NCI-H1694 (cell line): Measurements from ENCODE around the gene KRTAP13-3.

Experiments
- DNase-seq: peaks from one replicate; lab custom pipeline; 2025; lab: John Stamatoyannopoulos, UW

KRTAP13-3 gene

GRCh38 chr21:30425826-30426225, at the start of gene KRTAP13-3:
TSS of gene KRTAP13-3 (minus strand) at chr21:30425926. CDS start at chr21:30425912, 14 bp downstream.
- no peak for DNase-seq

- no peak for DNase-seq
Observed at GRCh38 chr21:30468900-30469714, 43.4 kb upstream of the KRTAP13-3 start.

- no peak for DNase-seq
Observed at GRCh38 chr21:30463713-30464112, 38.0 kb upstream of the KRTAP13-3 start.

GRCh38 chr21:30448514-30448913, 22.8 kb upstream of the KRTAP13-3 start:
- no peak for DNase-seq

- no peak for DNase-seq
Observed at GRCh38 chr21:30447056-30447455, 21.3 kb upstream of the KRTAP13-3 start.

- no peak for DNase-seq
Observed at GRCh38 chr21:30444204-30444603, 18.5 kb upstream of the KRTAP13-3 start.

- DNase-seq: no peak
Observed at GRCh38 chr21:30443226-30443625, 17.5 kb upstream of the KRTAP13-3 start.

- no peak for DNase-seq
Observed at GRCh38 chr21:30439975-30440374, 14.2 kb upstream of the KRTAP13-3 start, which contains the start of gene KRTAP15-1. TSS of gene KRTAP15-1 (plus strand) at chr21:30440275. CDS start at chr21:30440328, 53 bp downstream.

GRCh38 chr21:30437010-30437565, 11.4 kb upstream of the KRTAP13-3 start:
- DNase-seq: no peak

- peak; percentile 14 for DNase-seq
Observed at GRCh38 chr21:30434033-30434631, 8.4 kb upstream of the KRTAP13-3 start.

- no peak for DNase-seq
Observed at GRCh38 chr21:30430170-30430655, 4.5 kb upstream of the KRTAP13-3 start, which contains the start of gene KRTAP13-4. TSS of gene KRTAP13-4 (plus strand) at chr21:30430220. CDS start at chr21:30430276, 56 bp downstream.

- DNase-seq: no peak
Observed at GRCh38 chr21:30426731-30427130, 1.0 kb upstream of the KRTAP13-3 start.

- DNase-seq: no peak
Observed at GRCh38 chr21:30415993-30416392, 9.7 kb downstream of the KRTAP13-3 start.

GRCh38 chr21:30408782-30409494, 16.8 kb downstream of the KRTAP13-3 start:
- DNase-seq: peak; percentile 65

- no peak for DNase-seq
Observed at GRCh38 chr21:30395731-30396130, 30.0 kb downstream of the KRTAP13-3 start, which contains the start of gene KRTAP13-1. TSS of gene KRTAP13-1 (plus strand) at chr21:30396031. CDS start at chr21:30396087, 56 bp downstream.

- DNase-seq: no peak
Observed at GRCh38 chr21:30391492-30392025, 34.2 kb downstream of the KRTAP13-3 start.

GRCh38 chr21:30382201-30382600, 43.5 kb downstream of the KRTAP13-3 start:
- no peak for DNase-seq
